ENCODE data around the gene MGAT1. TPM values are rescaled to one million over a fixed set of nuclear protein-coding genes. Genes with fewer than 3 reads are reported as not detected.

The MGAT1 gene
- total RNA-seq, 1 experiment from 2014 or later = 53.0 TPM

DNA sequence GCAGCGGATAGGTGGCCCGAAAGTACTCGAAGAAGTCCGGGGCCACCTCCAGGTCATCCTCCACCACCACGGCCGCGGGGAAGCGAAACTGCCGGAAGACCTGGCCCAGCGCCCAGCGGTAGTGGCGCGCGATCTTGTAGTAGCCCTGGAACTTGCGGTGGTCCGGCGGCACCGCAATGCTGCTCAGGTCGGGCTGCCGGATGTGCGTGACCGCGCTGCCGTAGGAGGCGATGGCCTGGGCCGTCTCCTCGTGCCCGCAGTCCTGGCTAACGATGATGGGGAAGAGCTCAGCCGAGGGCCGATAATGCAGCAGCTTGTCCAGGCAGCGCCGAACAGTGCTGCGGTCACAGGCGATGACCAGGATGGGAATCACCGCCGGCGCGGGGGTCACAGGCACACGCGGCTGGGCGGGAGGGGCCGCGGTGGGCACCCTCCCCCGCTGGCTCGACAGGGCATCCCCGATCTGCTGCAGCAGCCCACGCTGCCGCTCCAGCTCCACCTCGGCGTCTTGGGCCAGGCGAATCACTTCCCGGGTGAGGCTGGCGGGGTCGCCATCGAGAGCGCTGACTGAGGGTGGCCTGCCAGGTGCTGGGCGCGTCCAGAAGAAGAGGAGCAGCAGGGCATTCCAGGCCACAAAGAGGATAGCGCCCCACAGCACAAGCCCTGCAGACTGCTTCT lies 10.2 kb downstream of the MGAT1 start:
- H3K36me3 ChIP-seq (ENCODE audit: control insufficient read depth in 1 of 2, insufficient read depth in 2 of 2, low read length in 2 of 2) = peaks cover 0 to 17% of the 10 kb centered on the region in 2 experiments; a peak in 2 of 4 replicates
- ChIA-PET CTCF (no interaction called here), POLR2A (no interaction called here), RAD21 (ENCODE audit: low non-redundant PET in 1 of 2, low total read pairs in 2 of 2, uncharacterized antibody in 2 of 2, unreplicated experiment in 2 of 2) (no interaction called here)
- H3K9ac ChIP-seq (ENCODE audit: low read length) = no peak overlapping the region
- H3K9me3 ChIP-seq (ENCODE audit: control insufficient read depth in 1 of 2, insufficient read depth in 1 of 2, low read depth in 1 of 2, low read length in 2 of 2) = no peaks in the 10 kb centered on the region
- no peaks in the 10 kb centered on the region for H3K9me2 ChIP-seq (ENCODE audit: insufficient read depth)
- no peak overlapping the region for H2AFZ ChIP-seq (ENCODE audit: low read depth, low read length, poor library complexity, severe bottlenecking)
- no peaks in the 10 kb centered on the region for H3K4me1 ChIP-seq (ENCODE audit: control insufficient read depth in 1 of 2, insufficient read depth in 2 of 2, low read length in 2 of 2)
- BruUV-seq (replicated peaks) = no TSS peak
- H3K79me2 ChIP-seq (ENCODE audit: insufficient read depth, low read length) = peaks cover 55% of the 10 kb centered on the region
- DNase-seq (ENCODE audit: low read depth, low spot score) (no peak), ATAC-seq (no peak)
- H3K4me2 ChIP-seq (ENCODE audit: low read length) = no peak overlapping the region
- intact Hi-C loops (cut with micrococcal nuclease) = no loop called here
- no peak overlapping the region for H3K27ac ChIP-seq (ENCODE audit: low read depth, low read length)
- H3K4me3 ChIP-seq (replicated peaks in 1 of 2; ENCODE audit: low read depth in 1 of 2, low read length in 2 of 2) = no peak overlapping the region
- TF ChIP-seq, protein P1, sequence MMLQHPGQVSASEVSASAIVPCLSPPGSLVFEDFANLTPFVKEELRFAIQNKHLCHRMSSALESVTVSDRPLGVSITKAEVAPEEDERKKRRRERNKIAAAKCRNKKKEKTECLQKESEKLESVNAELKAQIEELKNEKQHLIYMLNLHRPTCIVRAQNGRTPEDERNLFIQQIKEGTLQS (IDR thresholded peaks at IDR 0.05) = no peak
- no peak for TF ChIP-seq POLR2A (IDR thresholded peaks at IDR 0.05; ENCODE audit: borderline replicate concordance, extremely low read depth, insufficient read depth, insufficient read length)
- no peak for TF ChIP-seq EZH2 (IDR thresholded peaks at IDR 0.05)
- TF ChIP-seq, protein P2, sequence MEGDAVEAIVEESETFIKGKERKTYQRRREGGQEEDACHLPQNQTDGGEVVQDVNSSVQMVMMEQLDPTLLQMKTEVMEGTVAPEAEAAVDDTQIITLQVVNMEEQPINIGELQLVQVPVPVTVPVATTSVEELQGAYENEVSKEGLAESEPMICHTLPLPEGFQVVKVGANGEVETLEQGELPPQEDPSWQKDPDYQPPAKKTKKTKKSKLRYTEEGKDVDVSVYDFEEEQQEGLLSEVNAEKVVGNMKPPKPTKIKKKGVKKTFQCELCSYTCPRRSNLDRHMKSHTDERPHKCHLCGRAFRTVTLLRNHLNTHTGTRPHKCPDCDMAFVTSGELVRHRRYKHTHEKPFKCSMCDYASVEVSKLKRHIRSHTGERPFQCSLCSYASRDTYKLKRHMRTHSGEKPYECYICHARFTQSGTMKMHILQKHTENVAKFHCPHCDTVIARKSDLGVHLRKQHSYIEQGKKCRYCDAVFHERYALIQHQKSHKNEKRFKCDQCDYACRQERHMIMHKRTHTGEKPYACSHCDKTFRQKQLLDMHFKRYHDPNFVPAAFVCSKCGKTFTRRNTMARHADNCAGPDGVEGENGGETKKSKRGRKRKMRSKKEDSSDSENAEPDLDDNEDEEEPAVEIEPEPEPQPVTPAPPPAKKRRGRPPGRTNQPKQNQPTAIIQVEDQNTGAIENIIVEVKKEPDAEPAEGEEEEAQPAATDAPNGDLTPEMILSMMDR (IDR thresholded peaks at IDR 0.05 in 2 of 3, conservative IDR thresholded peaks at IDR 0.05 in 1 of 3; ENCODE audit: borderline replicate concordance in 1 of 3, insufficient read depth in 1 of 3, low read depth in 2 of 3, low read length in 2 of 3) = no peak
- TF ChIP-seq, protein P3, sequence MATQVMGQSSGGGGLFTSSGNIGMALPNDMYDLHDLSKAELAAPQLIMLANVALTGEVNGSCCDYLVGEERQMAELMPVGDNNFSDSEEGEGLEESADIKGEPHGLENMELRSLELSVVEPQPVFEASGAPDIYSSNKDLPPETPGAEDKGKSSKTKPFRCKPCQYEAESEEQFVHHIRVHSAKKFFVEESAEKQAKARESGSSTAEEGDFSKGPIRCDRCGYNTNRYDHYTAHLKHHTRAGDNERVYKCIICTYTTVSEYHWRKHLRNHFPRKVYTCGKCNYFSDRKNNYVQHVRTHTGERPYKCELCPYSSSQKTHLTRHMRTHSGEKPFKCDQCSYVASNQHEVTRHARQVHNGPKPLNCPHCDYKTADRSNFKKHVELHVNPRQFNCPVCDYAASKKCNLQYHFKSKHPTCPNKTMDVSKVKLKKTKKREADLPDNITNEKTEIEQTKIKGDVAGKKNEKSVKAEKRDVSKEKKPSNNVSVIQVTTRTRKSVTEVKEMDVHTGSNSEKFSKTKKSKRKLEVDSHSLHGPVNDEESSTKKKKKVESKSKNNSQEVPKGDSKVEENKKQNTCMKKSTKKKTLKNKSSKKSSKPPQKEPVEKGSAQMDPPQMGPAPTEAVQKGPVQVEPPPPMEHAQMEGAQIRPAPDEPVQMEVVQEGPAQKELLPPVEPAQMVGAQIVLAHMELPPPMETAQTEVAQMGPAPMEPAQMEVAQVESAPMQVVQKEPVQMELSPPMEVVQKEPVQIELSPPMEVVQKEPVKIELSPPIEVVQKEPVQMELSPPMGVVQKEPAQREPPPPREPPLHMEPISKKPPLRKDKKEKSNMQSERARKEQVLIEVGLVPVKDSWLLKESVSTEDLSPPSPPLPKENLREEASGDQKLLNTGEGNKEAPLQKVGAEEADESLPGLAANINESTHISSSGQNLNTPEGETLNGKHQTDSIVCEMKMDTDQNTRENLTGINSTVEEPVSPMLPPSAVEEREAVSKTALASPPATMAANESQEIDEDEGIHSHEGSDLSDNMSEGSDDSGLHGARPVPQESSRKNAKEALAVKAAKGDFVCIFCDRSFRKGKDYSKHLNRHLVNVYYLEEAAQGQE (IDR thresholded peaks at IDR 0.05; ENCODE audit: low read depth) = no peak
- no peak for TF ChIP-seq EGR1 (IDR thresholded peaks at IDR 0.05; ENCODE audit: low read depth)
- no peak for TF ChIP-seq SRF (IDR thresholded peaks at IDR 0.05; ENCODE audit: low read depth)
- no peak for TF ChIP-seq JUND (IDR thresholded peaks at IDR 0.05)
- TF ChIP-seq SP1 (IDR thresholded peaks at IDR 0.05; ENCODE audit: low read depth) = no peak
- TF ChIP-seq, protein P4, sequence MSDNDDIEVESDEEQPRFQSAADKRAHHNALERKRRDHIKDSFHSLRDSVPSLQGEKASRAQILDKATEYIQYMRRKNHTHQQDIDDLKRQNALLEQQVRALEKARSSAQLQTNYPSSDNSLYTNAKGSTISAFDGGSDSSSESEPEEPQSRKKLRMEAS (IDR thresholded peaks at IDR 0.05) = no peak
- no peak for TF ChIP-seq CEBPB (IDR thresholded peaks at IDR 0.05; ENCODE audit: low read depth)
- TF ChIP-seq ZNF274 (IDR thresholded peaks at IDR 0.05; ENCODE audit: low read depth, low read length) = no peak
- H4K20me1 ChIP-seq (ENCODE audit: insufficient read depth) = no peaks in the 10 kb centered on the region
- H3K27me3 ChIP-seq (ENCODE audit: insufficient read depth, low read length) = no peaks in the 10 kb centered on the region
